GM18519 (cell line): ENCODE results near the gene PROKR1.
A peak's percentile ranks its signal among the peaks of the same experiment; 100 is the strongest.
"Not testable (repeated sequence)": the region's sequence is repeated elsewhere in the genome, so short reads cannot be mapped to it uniquely, and the experiment has no call there.

Experiments
- ATAC-seq: cut with Tn5 transposase; IDR thresholded peaks from one replicate; pipeline ENCODE4 v1.9.1; 2021; ENCODE audit warnings: mild to moderate bottlenecking, moderate library complexity; ENCODE audit not compliant: unreplicated experiment, low FRiP score

PROKR1 gene

GRCh38 chr2:68653538-68653982 is 10.2 kb downstream of the PROKR1 start:
- ATAC-seq = peak; percentile 88

GRCh38 chr2:68658266-68658665 is 14.9 kb downstream of the PROKR1 start:
- no peak for ATAC-seq

DNA sequence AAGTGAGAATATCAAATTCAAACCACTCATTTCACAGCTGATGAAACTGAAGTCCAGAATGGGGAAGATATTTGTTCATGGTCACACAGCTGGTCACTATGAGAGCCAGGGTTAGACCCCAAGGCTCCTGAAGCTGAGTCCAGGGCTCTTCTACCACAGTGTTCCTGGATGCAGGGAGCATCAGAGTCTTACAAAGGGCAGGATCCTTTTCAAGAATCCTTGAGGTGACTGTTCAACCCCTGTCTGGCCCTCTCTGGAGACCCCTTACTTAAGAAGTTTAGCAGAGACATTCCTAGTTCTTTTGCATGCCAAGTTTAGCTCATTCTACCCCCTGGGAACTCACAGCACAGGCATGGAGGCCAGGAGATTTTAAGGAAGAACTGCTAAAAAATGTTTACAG is 15.7 kb downstream of the PROKR1 start:
- ATAC-seq = no peak

DNA sequence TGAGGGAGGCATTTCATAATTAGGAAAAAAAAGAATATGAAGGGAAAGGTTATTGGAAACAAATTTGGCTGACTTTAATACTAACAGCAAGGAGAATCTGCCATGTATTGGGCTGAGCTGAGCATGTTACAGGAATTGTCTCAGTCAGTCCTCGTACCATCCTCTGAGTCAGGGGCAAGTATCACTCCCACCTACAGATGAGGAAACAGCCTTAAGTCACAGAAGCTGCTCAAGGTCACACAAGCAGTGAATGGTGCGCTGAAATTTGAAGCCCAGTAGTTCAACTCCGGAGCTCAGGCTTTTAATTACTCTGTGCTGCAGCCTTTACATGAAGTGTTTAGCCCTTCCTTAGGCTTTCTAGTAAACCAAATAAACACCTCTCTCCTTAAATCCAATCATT is 17.3 kb downstream of the PROKR1 start:
- no peak for ATAC-seq

DNA sequence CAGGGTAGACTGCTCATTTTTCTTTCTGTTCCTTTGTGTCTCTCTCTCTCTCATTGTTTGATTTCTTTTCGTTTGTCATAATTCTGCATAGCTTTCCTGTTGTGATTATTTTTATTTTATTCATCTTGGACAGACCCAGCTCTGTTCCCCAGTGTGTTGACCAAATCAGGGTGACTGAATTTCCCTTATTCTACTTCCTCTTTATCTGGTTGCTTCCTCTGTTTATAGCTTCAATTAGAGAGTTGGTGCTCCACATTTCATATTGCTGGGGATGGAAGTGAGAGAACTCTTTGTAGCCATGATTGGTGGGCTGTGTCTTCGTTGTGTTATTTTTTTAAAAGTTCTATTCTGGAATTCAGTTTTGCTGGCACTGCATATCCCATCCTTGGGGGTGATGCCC is 19.1 kb downstream of the PROKR1 start:
- ATAC-seq = no peak

GRCh38 chr2:68663371-68664156 is 20.2 kb downstream of the PROKR1 start:
- no peak for ATAC-seq

- ATAC-seq = no peak
Observed at GRCh38 chr2:68667371-68667770, 24.0 kb downstream of the PROKR1 start.

GRCh38 chr2:68669651-68670050 is 26.3 kb downstream of the PROKR1 start:
- ATAC-seq = no peak

GRCh38 chr2:68671961-68672360 is 28.6 kb downstream of the PROKR1 start:
- no peak for ATAC-seq

- ATAC-seq = no peak
Observed at GRCh38 chr2:68673631-68674030, 30.3 kb downstream of the PROKR1 start.

GRCh38 chr2:68675470-68675869 is 32.1 kb downstream of the PROKR1 start:
- no peak for ATAC-seq

- not testable (repeated sequence) for ATAC-seq
Observed at GRCh38 chr2:68677837-68678236, 34.5 kb downstream of the PROKR1 start.

DNA sequence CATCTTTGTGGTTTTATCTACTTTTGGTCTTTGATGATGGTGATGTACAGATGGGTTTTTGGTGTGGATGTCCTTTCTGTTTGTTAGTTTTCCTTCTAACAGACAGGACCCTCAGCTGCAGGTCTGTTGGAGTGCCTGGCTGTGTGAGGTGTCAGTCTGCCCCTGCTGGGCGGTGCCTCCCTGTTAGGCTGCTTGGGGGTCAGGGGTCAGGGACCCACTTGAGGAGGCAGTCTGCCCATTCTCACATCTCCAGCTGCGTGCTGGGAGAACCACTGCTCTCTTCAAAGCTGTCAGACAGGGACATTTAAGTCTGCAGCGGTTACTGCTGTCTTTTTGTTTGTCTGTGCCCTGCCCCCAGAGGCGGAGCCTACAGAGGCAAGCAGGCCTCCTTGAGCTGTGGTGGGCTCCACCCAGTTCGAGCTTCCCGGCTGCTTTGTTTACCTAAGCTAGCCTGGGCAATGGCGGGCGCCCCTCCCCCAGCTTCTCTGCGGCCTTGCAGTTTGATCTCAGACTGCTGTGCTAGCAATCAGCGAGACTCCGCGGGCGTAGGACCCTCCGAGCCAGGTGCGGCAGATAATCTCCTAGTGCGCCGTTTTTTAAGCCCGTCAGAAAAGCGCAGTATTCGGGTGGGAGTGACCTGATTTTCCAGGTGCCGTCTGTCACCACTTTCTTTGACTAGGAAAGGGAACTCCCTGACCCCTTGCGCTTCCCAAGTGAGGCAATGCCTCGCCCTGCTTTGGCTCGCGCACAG is 36.0 kb downstream of the PROKR1 start:
- ATAC-seq = not testable (repeated sequence)

GRCh38 chr2:68679917-68680267 is 36.5 kb downstream of the PROKR1 start:
- not testable (repeated sequence) for ATAC-seq

- no peak for ATAC-seq
Observed at GRCh38 chr2:68684197-68684596, 40.8 kb downstream of the PROKR1 start.

DNA sequence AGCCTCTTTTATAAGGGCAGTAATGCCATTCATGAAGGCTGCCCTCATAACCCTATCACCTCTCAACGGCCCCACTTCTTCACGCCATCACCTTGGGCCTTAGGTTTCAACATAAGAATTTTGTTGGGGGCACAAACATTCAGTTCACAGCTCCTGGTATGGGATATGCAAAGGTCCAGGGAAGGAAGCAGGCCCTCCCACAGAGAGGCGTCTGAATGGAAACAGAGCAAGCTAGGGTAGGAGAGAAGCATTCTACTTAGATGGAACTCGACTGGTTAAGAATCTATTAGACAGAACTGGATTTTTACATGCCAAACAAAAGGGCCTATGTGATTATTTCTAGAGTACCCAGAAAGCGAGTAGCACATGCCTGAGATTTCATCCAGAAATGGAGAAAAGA is 42.8 kb downstream of the PROKR1 start:
- no peak for ATAC-seq

- ATAC-seq = no peak
Observed at GRCh38 chr2:68687018-68687417, 43.6 kb downstream of the PROKR1 start.

GRCh38 chr2:68689553-68690537 is 46.5 kb downstream of the PROKR1 start:
- peak; percentile 89 for ATAC-seq

DNA sequence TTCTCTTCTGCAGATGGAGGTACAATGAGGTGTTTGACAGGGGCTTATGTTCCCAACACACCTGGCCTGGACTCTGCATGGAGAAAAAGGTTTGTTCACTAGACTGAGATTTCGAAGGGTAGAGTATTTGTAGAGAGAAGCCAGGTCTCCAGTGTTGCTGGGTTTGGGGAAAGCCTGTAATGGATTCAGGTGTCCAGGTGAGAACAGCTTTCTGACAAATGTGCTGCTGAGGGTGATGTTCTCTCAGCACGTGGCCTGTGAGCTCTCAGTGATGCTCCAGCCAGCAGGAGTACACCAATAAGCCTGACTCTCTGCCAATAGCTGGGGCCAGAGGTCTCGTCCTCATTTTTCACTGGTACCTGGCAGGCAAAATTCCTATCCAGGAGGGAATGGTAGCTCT is 47.5 kb downstream of the PROKR1 start:
- ATAC-seq = no peak

- ATAC-seq = no peak
Observed at GRCh38 chr2:68692511-68692910, 49.1 kb downstream of the PROKR1 start.

GRCh38 chr2:68693951-68694350 is 50.6 kb downstream of the PROKR1 start:
- no peak for ATAC-seq
